Neural cell (in vitro differentiated cells): ENCODE results near the gene NT5E. TPM values are rescaled to one million over a fixed set of nuclear protein-coding genes. Genes with fewer than 3 reads are reported as not detected.

Experiments used
- H2AFZ ChIP-seq: fragments of 200-600, 300-800 bp; sonication (generic), shearing (Covaris generic); 2 replicates; pipeline ENCODE4 v1.6.0; 2014; ENCODE audit warnings: low read depth, mild to moderate bottlenecking, antibody characterized with exemption, low read length, moderate library complexity
- H3F3A ChIP-seq: fragments of 200-600 bp; shearing (Covaris generic); 2 replicates; pipeline ENCODE4 v1.6.1; 2016; ENCODE audit warnings: mild to moderate bottlenecking, moderate library complexity, mixed read lengths, antibody characterized with exemption, low read length; ENCODE audit not compliant: insufficient read depth, poor library complexity, severe bottlenecking
- H3K27ac ChIP-seq: fragments of 200-600, 300-800 bp; sonication (generic), shearing (Covaris generic); 2 replicates; pipeline ENCODE4 v1.5.1; 2014; ENCODE audit warnings: mild to moderate bottlenecking, low read length, moderate library complexity
- H3K27me3 ChIP-seq: fragments of 300-800, 200-600 bp; sonication (generic), shearing (Covaris generic); 2 replicates; pipeline ENCODE4 v1.6.0; 2014; ENCODE audit warnings: mild to moderate bottlenecking, low read depth, low read length, moderate library complexity; ENCODE audit not compliant: insufficient read depth
- H3K36me3 ChIP-seq: fragments of 300-800, 200-600 bp; sonication (generic), shearing (Covaris generic); 2 replicates; pipeline ENCODE4 v1.5.1; 2014; ENCODE audit warnings: mild to moderate bottlenecking, antibody characterized with exemption, low read length, moderate library complexity; ENCODE audit not compliant: insufficient read depth
- H3K4me2 ChIP-seq: fragments of 300-800, 200-600 bp; sonication (generic), shearing (Covaris generic); 2 replicates; pipeline ENCODE4 v1.6.0; 2014; ENCODE audit warnings: mild to moderate bottlenecking, low read length
- H3K4me3 ChIP-seq: fragments of 300-800, 200-600 bp; sonication (generic), shearing (Covaris generic); 2 replicates; pipeline ENCODE4 v1.5.1; 2014; ENCODE audit warnings: mild to moderate bottlenecking, low read length, moderate library complexity
- H3K79me2 ChIP-seq: fragments of 200-600 bp; shearing (Covaris generic); replicated peaks from 2 replicates; pipeline ENCODE4 v1.6.0; 2014; ENCODE audit warnings: mild to moderate bottlenecking, low read length, moderate library complexity; ENCODE audit not compliant: insufficient read depth
- H3K9ac ChIP-seq: fragments of 300-800, 200-600 bp; sonication (generic), shearing (Covaris generic); 2 replicates; pipeline ENCODE4 v1.6.1; 2016; ENCODE audit warnings: mild to moderate bottlenecking, low read length, mixed read lengths
- H3K9me2 ChIP-seq: fragments of 200-600 bp; shearing (Covaris generic); 2 replicates; pipeline ENCODE4 v1.6.1; 2016; ENCODE audit warnings: mild to moderate bottlenecking, low read length, mixed read lengths; ENCODE audit not compliant: insufficient read depth
- H3K9me3 ChIP-seq: fragments of 200-600, 300-800 bp; sonication (generic), shearing (Covaris generic); 2 replicates; pipeline ENCODE4 v1.6.1; 2016; ENCODE audit warnings: mild to moderate bottlenecking, mixed run types, low read length, moderate library complexity, mixed read lengths
- H4K20me1 ChIP-seq: fragments of 200-600 bp; shearing (Covaris generic); 2 replicates; pipeline ENCODE4 v1.6.1; 2016; ENCODE audit warnings: mild to moderate bottlenecking, mixed run types; ENCODE audit not compliant: insufficient read depth
- EP300 ChIP-seq: fragments of 450-650 bp; conservative IDR thresholded peaks from 2 replicates; pipeline ENCODE4 v1.6.1; 2014; ENCODE audit warnings: antibody characterized with exemption, mild to moderate bottlenecking, moderate library complexity; ENCODE audit not compliant: poor library complexity, severe bottlenecking
- EZH2 ChIP-seq: fragments of 200-600, 300-800 bp; shearing (Covaris generic), sonication (generic); IDR thresholded peaks from 2 replicates; pipeline ENCODE4 v1.6.1; 2014; ENCODE audit warnings: antibody characterized with exemption, low read length, borderline replicate concordance, mild to moderate bottlenecking; ENCODE audit not compliant: insufficient read depth, poor library complexity, severe bottlenecking
- MXI1 ChIP-seq: fragments of 450-650 bp; conservative IDR thresholded peaks from 2 replicates; pipeline ENCODE4 v1.6.1; 2014; ENCODE audit warnings: antibody characterized with exemption, mild to moderate bottlenecking; ENCODE audit not compliant: poor library complexity, severe bottlenecking
- POLR2AphosphoS5 ChIP-seq: IDR thresholded peaks from 2 replicates; pipeline ENCODE4 v1.6.1; 2012
- RAD21 ChIP-seq: fragments of 450-650 bp; conservative IDR thresholded peaks from 2 replicates; pipeline ENCODE4 v1.6.1; 2014; ENCODE audit warnings: antibody characterized with exemption, mild to moderate bottlenecking, moderate library complexity
- SMC3 ChIP-seq: fragments of 450-650 bp; conservative IDR thresholded peaks from 2 replicates; pipeline ENCODE4 v1.6.1; 2014; ENCODE audit warnings: antibody characterized with exemption, mild to moderate bottlenecking, moderate library complexity; ENCODE audit not compliant: poor library complexity
- TAF1 ChIP-seq: IDR thresholded peaks from 2 replicates; pipeline ENCODE4 v1.6.1; 2012; ENCODE audit warnings: low read depth
- polyA plus RNA-seq: library from polyadenylated mRNA; depleted of rRNA; stranded (reverse); fragments of >200 nt; gene quantifications from 2 replicates; pipeline ENCODE4 v1.2.3, GENCODE V29; 2014
- TF ChIP-seq, protein P1 (sequence below): fragments of 450-650 bp; IDR thresholded peaks from 2 replicates; pipeline ENCODE4 v1.5.1; 2014; ENCODE audit warnings: antibody characterized with exemption, mild to moderate bottlenecking, moderate library complexity; ENCODE audit not compliant: poor library complexity, severe bottlenecking
- TF ChIP-seq, protein P2 (sequence below): IDR thresholded peaks from 2 replicates; pipeline ENCODE4 v1.6.1; 2012; ENCODE audit warnings: borderline replicate concordance

The NT5E gene
- polyA plus RNA-seq, 1 donor from 2014 or later = not detected

GRCh38 chr6:85453052-85453451, 3.2 kb downstream of the NT5E start:
- no peaks in the 10 kb centered on the region for H3K9me2 ChIP-seq
- no peaks in the 10 kb centered on the region for H3K9me3 ChIP-seq
- no peak overlapping the region for H3K4me2 ChIP-seq
- peaks cover 56% of the 10 kb centered on the region for H3K27me3 ChIP-seq
- no peaks in the 10 kb centered on the region for H3F3A ChIP-seq
- H2AFZ ChIP-seq = no peak overlapping the region
- TF ChIP-seq RAD21 = no peak
- TF ChIP-seq MXI1 = no peak
- TF ChIP-seq SMC3 = no peak
- TF ChIP-seq EZH2 = no peak
- TF ChIP-seq, protein P1, sequence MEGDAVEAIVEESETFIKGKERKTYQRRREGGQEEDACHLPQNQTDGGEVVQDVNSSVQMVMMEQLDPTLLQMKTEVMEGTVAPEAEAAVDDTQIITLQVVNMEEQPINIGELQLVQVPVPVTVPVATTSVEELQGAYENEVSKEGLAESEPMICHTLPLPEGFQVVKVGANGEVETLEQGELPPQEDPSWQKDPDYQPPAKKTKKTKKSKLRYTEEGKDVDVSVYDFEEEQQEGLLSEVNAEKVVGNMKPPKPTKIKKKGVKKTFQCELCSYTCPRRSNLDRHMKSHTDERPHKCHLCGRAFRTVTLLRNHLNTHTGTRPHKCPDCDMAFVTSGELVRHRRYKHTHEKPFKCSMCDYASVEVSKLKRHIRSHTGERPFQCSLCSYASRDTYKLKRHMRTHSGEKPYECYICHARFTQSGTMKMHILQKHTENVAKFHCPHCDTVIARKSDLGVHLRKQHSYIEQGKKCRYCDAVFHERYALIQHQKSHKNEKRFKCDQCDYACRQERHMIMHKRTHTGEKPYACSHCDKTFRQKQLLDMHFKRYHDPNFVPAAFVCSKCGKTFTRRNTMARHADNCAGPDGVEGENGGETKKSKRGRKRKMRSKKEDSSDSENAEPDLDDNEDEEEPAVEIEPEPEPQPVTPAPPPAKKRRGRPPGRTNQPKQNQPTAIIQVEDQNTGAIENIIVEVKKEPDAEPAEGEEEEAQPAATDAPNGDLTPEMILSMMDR = no peak
- TF ChIP-seq, protein P2, sequence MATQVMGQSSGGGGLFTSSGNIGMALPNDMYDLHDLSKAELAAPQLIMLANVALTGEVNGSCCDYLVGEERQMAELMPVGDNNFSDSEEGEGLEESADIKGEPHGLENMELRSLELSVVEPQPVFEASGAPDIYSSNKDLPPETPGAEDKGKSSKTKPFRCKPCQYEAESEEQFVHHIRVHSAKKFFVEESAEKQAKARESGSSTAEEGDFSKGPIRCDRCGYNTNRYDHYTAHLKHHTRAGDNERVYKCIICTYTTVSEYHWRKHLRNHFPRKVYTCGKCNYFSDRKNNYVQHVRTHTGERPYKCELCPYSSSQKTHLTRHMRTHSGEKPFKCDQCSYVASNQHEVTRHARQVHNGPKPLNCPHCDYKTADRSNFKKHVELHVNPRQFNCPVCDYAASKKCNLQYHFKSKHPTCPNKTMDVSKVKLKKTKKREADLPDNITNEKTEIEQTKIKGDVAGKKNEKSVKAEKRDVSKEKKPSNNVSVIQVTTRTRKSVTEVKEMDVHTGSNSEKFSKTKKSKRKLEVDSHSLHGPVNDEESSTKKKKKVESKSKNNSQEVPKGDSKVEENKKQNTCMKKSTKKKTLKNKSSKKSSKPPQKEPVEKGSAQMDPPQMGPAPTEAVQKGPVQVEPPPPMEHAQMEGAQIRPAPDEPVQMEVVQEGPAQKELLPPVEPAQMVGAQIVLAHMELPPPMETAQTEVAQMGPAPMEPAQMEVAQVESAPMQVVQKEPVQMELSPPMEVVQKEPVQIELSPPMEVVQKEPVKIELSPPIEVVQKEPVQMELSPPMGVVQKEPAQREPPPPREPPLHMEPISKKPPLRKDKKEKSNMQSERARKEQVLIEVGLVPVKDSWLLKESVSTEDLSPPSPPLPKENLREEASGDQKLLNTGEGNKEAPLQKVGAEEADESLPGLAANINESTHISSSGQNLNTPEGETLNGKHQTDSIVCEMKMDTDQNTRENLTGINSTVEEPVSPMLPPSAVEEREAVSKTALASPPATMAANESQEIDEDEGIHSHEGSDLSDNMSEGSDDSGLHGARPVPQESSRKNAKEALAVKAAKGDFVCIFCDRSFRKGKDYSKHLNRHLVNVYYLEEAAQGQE = no peak
- TF ChIP-seq EP300 = no peak
- TF ChIP-seq TAF1 = no peak
- TF ChIP-seq POLR2AphosphoS5 = no peak
- no peaks in the 10 kb centered on the region for H4K20me1 ChIP-seq
- no peak overlapping the region for H3K9ac ChIP-seq
- H3K27ac ChIP-seq = no peak overlapping the region
- no peaks in the 10 kb centered on the region for H3K36me3 ChIP-seq
- no peaks in the 10 kb centered on the region for H3K79me2 ChIP-seq
- no peak overlapping the region for H3K4me3 ChIP-seq

- no peak overlapping the region for H3K27ac ChIP-seq
- H3F3A ChIP-seq = no peaks in the 10 kb centered on the region
- H2AFZ ChIP-seq = no peak overlapping the region
- no peaks in the 10 kb centered on the region for H3K36me3 ChIP-seq
- TF ChIP-seq EP300 (no peak), RAD21 (no peak), SMC3 (no peak), EZH2 (no peak), MXI1 (no peak), POLR2AphosphoS5 (no peak), TAF1 (no peak)
- TF ChIP-seq, protein P1 = no peak
- TF ChIP-seq, protein P2 = no peak
- H3K9me3 ChIP-seq = no peaks in the 10 kb centered on the region
- no peaks in the 10 kb centered on the region for H3K79me2 ChIP-seq
- no peak overlapping the region for H3K4me3 ChIP-seq
- peaks cover 52% of the 10 kb centered on the region for H3K27me3 ChIP-seq
- no peaks in the 10 kb centered on the region for H4K20me1 ChIP-seq
- H3K9ac ChIP-seq = no peak overlapping the region
- H3K4me2 ChIP-seq = no peak overlapping the region
- no peaks in the 10 kb centered on the region for H3K9me2 ChIP-seq
These were observed 3.6 kb downstream of the NT5E start for GRCh38 chr6:85453490-85453889.
